C4-2B (cell line): ENCODE results near the gene ANKRD33B.

ENCODE experiments used
- CTCF ChIP-seq: fragments of 450-650 bp; conservative IDR thresholded peaks from 2 replicates; pipeline ENCODE4 v1.5.1; 2017; ENCODE audit warnings: mild to moderate bottlenecking
- ZFX ChIP-seq: fragments of 450-650 bp; IDR thresholded peaks from 2 replicates; pipeline ENCODE4 v1.6.1; 2017

- TF ChIP-seq CTCF, result no peak
- no peak for TF ChIP-seq ZFX
These were observed 27.4 kb upstream of the ANKRD33B start for GRCh38 chr5:10536511-10536910.
